GM19193 (cell line): ENCODE measurements around the gene PRDM10.
A peak's percentile ranks its signal among the peaks of the same experiment; 100 is the strongest.

Source experiments
- POLR2A ChIP-seq: IDR thresholded peaks from 4 replicates; pipeline ENCODE4 v1.6.1; 2011; ENCODE audit not compliant: insufficient read depth, insufficient read length; ENCODE audit errors: extremely low read depth

PRDM10 gene

GRCh38 chr11:130002352-130002845, at the start of gene PRDM10:
Gene PRDM10 (minus strand): TSS chr11:130002835. CDS start chr11:129960964, 41,871 bp downstream.
- peak; percentile 47 for TF ChIP-seq POLR2A

GRCh38 chr11:130051082-130051481, 48.4 kb upstream of the PRDM10 start:
- TF ChIP-seq POLR2A = no peak

GRCh38 chr11:130050257-130050656, 47.6 kb upstream of the PRDM10 start:
- TF ChIP-seq POLR2A = no peak

GRCh38 chr11:130049328-130049771, 46.7 kb upstream of the PRDM10 start:
- no peak for TF ChIP-seq POLR2A

GRCh38 chr11:130047141-130047540, 44.5 kb upstream of the PRDM10 start:
- TF ChIP-seq POLR2A = no peak

GRCh38 chr11:130043575-130043974, 40.9 kb upstream of the PRDM10 start:
- no peak for TF ChIP-seq POLR2A

- TF ChIP-seq POLR2A = no peak
Observed at GRCh38 chr11:130042093-130042591, 39.5 kb upstream of the PRDM10 start.

GRCh38 chr11:130040281-130040940, 37.8 kb upstream of the PRDM10 start:
- TF ChIP-seq POLR2A = no peak

GRCh38 chr11:130037881-130038585, 35.4 kb upstream of the PRDM10 start:
- TF ChIP-seq POLR2A = no peak

- TF ChIP-seq POLR2A = no peak
Observed at GRCh38 chr11:130037058-130037457, 34.4 kb upstream of the PRDM10 start.

GRCh38 chr11:130034236-130034635, 31.6 kb upstream of the PRDM10 start:
- no peak for TF ChIP-seq POLR2A

- TF ChIP-seq POLR2A = no peak
Observed at GRCh38 chr11:130032931-130033330, 30.3 kb upstream of the PRDM10 start.

- TF ChIP-seq POLR2A = no peak
Observed at GRCh38 chr11:130031945-130032344, 29.3 kb upstream of the PRDM10 start.

GRCh38 chr11:130031056-130031455, 28.4 kb upstream of the PRDM10 start:
- no peak for TF ChIP-seq POLR2A

- TF ChIP-seq POLR2A = no peak
Observed at GRCh38 chr11:130029137-130029536, 26.5 kb upstream of the PRDM10 start.

GRCh38 chr11:130025371-130025770, 22.7 kb upstream of the PRDM10 start:
- TF ChIP-seq POLR2A = no peak
